Spinal cord (tissue), 10 donors: ENCODE data around the gene SNPH. TPM values are rescaled to one million over a fixed set of nuclear protein-coding genes. Genes with fewer than 3 reads are reported as not detected.

Source experiments
- DNase-seq, 6 donors: peaks; one replicate each; pipeline versions ENCODE4 v3.0.0 to v3.0.0-alpha.2; 2013 to 2015; ENCODE audit warnings: low spot score in 6 of 6, low read depth in 4 of 6
- H3K27ac ChIP-seq: one replicate; pipeline ENCODE4 v1.5.1; 2013; ENCODE audit warnings: low read depth, low read length, control low read depth
- H3K27me3 ChIP-seq: one replicate; pipeline ENCODE4 v1.6.1; 2013; ENCODE audit warnings: low read length; ENCODE audit not compliant: control insufficient read depth, insufficient read depth
- H3K36me3 ChIP-seq: one replicate; pipeline ENCODE4 v1.6.1; 2013; ENCODE audit warnings: low read length; ENCODE audit not compliant: control insufficient read depth, insufficient read depth
- H3K4me1 ChIP-seq: one replicate; pipeline ENCODE4 v1.6.1; 2013; ENCODE audit warnings: low read length; ENCODE audit not compliant: control insufficient read depth, insufficient read depth
- H3K4me3 ChIP-seq: one replicate; pipeline ENCODE4 v1.5.1; 2013; ENCODE audit warnings: low read depth, low read length, control low read depth
- H3K9me3 ChIP-seq: one replicate; pipeline ENCODE4 v1.6.1; 2013; ENCODE audit warnings: low read length; ENCODE audit not compliant: control insufficient read depth, insufficient read depth
- WGBS: methylation state at CpG from one replicate; pipeline ENCODE4 v1.1.5; 2013; ENCODE audit warnings: missing lambda C conversion rate; ENCODE audit not compliant: insufficient coverage; 5-methylcytosine and 5-hydroxymethylcytosine counted together
- polyA plus RNA-seq, 2 donors: library from polyadenylated mRNA; unstranded; fragments of 120-200 nt; gene quantifications; one replicate each; pipeline ENCODE4 v1.2.1, GENCODE V29; 2013; ENCODE audit not compliant: insufficient read length in 2 of 2
- total RNA-seq, 2 donors: library from RNA; depleted of rRNA in 1 of 2; stranded (reverse); fragments of 120-200 nt in 1 of 2; fragments of >200 nt in 1 of 2; gene quantifications; one replicate each; pipeline versions ENCODE4 v1.2.3 to v1.2.4, GENCODE V29; 2013 to 2014
- donor health status: healthy.

Gene SNPH
- total and polyA plus RNA-seq, 4 donors, result 12.2 to 46.7 (median 33.9) TPM

DNA sequence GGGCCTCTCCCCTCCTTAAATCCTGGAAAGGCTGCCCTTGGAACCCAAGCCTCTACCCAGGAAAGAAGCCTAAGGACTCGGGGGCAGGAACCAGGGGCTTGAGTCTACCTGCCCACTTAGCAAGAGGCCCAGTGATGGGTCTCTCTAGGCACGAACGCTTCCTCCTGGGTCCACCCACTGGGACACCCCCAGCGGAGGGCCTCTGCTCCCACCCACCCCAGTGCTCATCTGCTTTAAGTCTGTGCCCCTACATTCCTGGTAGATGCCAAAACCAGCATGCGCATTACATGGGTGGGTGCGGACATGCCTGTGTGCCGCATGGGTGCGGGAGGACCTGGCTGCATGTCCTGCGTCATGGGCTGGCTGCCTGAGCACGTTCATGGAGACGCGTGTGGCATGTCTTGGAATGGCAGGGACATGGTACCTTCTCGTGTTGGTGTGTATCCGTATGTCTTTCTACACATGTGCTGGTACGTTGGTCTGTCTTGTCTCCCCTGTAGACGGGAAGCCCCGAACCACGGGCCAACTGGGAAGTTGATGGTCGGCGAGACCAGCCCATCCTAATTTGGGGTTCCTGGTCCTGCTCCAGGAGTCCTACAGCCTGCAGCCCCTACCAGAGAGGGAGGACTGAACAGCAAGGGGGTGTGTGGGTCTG lies 29.3 kb downstream of the SNPH start:
- Histone ChIP-seq H3K4me3 (no peak overlapping the region), H3K27me3 (no peaks in the 10 kb centered on the region), H3K36me3 (peaks cover 56% of the 10 kb centered on the region), H3K27ac (no peak overlapping the region), H3K4me1 (peaks cover 20% of the 10 kb centered on the region), H3K9me3 (no peaks in the 10 kb centered on the region)
- WGBS, result 90% methylated on average over 19 of the region's 20 CpGs
- DNase-seq, result no peak

DNA sequence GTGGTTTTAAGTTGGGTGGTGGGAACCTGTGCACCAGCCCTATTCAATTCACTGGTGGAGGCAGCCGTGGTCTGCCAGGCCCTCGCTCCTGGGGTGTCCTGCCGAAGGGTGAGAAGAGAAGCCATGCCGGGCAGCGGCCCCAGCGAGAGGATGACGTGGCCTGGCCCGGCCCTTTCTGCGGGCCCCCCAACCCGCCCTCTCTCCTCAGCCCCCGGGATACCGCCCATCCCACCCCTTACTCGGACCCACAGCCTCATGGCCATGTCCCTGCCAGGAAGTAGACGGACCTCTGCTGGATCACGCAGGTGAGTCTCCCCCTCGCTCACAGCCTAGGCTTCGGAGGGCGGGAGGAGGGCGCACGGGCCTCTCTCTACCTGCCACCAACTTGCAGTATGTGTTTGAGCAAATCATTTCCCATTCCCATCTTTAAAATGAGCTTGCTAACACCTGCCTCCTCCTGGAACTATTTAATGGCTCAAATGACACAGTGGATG lies 30.1 kb downstream of the SNPH start:
- Histone ChIP-seq H3K27me3 (no peaks in the 10 kb centered on the region), H3K4me1 (peaks cover 16% of the 10 kb centered on the region), H3K27ac (no peak overlapping the region), H3K36me3 (peaks cover 64% of the 10 kb centered on the region), H3K4me3 (no peak overlapping the region), H3K9me3 (no peaks in the 10 kb centered on the region)
- DNase-seq, result no peak
- WGBS, result 90% methylated on average over 20 of the region's 20 CpGs

DNA sequence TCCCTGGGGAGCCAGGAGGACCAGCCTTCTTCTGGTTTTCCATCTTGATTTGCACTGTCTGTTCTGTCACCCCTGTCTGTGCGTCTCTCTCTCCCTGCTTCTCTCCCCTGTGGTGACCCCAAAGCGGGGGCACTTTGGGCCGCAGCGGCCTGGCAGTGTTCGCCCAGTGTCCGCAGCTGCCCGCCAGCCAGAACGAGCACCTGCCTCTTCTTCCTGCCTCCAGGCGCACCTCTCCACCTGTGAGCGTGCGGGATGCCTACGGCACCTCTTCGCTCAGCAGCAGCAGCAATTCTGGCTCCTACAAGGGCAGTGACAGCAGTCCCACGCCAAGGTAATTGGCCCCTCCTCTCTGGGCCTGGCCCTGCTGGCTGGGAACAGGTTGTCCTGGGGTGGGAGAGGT lies 30.8 kb downstream of the SNPH start:
- 90% methylated on average over 14 of the region's 14 CpGs for WGBS
- peaks cover 65% of the 10 kb centered on the region for H3K36me3 ChIP-seq
- no peak for DNase-seq
- H3K4me3 ChIP-seq, result no peak overlapping the region
- no peaks in the 10 kb centered on the region for H3K27me3 ChIP-seq
- H3K4me1 ChIP-seq, result peaks cover 16% of the 10 kb centered on the region
- no peak overlapping the region for H3K27ac ChIP-seq
- no peaks in the 10 kb centered on the region for H3K9me3 ChIP-seq

DNA sequence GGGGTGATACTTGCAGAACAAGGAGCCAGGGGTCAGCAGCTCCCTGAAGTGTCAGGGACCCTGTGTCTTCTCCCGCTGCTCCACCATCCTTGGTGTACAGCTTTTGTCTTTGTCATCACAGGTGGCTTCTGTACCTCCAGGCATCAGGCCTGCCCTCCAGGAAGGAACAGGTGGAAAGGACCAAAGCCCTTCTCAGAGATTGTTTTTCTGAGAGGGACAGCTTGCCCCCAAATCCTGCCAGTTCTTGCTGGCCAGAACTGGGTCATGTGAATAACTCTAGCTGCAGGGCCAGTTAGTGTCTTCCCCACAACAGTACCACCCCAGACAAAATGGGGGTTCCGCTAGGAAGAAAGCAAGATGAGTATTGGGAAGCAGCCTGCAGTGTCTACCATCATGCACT lies 31.4 kb downstream of the SNPH start:
- no peaks in the 10 kb centered on the region for H3K9me3 ChIP-seq
- peaks cover 16% of the 10 kb centered on the region for H3K4me1 ChIP-seq
- DNase-seq, result no peak
- no peak overlapping the region for H3K27ac ChIP-seq
- no peak overlapping the region for H3K4me3 ChIP-seq
- no peaks in the 10 kb centered on the region for H3K27me3 ChIP-seq
- 100% methylated on average over 1 of the region's 2 CpGs for WGBS
- peaks cover 65% of the 10 kb centered on the region for H3K36me3 ChIP-seq

DNA sequence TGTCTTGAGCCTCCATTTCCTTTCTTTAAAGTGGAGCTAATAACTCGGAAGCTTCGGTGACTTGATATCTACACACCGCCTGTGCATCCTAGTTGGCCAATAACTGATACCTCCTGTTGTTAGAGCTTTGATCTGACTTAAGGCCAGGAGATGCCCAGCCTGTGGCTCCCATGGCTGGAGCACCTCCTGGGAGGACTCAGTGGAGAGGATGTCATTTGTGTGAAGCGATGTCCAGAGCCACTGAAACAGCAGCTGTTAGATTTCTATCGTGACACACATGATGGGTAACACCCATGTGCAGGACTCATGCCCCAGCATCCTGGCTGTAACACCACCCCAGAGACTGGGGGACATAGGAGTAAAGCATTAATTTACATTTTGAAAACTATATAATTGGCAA lies 32.1 kb downstream of the SNPH start:
- Histone ChIP-seq H3K4me1 (peaks cover 15% of the 10 kb centered on the region), H3K27me3 (no peaks in the 10 kb centered on the region), H3K9me3 (no peaks in the 10 kb centered on the region), H3K4me3 (no peak overlapping the region), H3K36me3 (peaks cover 72% of the 10 kb centered on the region), H3K27ac (no peak overlapping the region)
- WGBS, result 85% methylated on average over 4 of the region's 5 CpGs
- DNase-seq, result no peak

DNA sequence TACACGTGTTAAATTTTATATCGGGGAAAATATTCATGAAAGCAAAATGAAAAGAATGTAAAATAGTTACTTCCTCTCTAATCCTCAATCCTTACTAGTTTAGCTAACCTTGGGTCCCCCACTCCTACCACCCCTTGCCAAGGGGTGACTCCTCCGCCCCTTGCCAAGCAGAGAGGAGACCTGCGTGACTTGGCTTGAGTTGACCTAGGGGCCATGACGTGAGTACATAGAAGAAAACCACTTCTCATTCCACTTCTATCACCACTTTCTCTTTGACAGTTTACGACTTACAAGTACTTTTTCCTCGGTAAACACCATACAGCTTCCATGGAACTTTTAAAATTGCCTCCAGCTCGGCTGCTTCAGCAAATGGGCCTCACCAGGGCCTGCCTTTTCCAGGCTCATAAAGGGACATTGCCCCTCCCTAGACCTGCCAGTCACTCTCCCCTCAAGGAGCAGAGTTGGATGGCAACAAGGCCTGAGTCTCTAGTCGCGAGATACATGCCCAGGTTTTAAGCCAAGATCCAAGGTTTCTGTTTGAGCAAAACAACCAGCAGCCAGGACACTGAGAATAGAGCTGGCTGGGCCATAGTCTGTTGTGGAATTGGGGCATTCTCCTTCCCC lies 32.9 kb downstream of the SNPH start:
- Histone ChIP-seq H3K27ac (no peak overlapping the region), H3K36me3 (peaks cover 72% of the 10 kb centered on the region), H3K9me3 (no peaks in the 10 kb centered on the region), H3K4me1 (peaks cover 7% of the 10 kb centered on the region), H3K4me3 (no peak overlapping the region), H3K27me3 (no peaks in the 10 kb centered on the region)
- WGBS, result 88% methylated on average over 8 of the region's 10 CpGs
- DNase-seq, result no peak

DNA sequence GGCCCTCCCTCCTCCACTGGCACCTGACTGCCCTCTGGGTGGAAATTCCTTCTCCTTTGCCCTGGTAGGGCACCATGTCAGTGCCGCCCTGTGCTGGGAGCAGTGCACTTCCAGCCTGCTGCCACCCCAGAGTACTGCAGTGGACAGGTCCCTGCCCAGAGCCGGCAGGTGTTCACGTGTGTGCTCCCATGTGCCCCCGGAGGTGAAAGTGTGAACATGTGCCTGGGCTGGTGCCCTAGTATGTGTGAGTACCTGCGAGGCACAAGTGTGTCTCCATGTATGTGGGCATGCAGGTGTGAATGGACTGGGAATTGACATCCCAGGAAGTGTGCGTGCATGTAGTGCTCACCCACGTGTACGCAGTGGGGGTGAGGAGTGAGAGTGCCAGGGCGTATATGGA lies 33.4 kb downstream of the SNPH start:
- WGBS, result 76% methylated on average over 6 of the region's 9 CpGs
- H3K4me1 ChIP-seq, result peaks cover 1% of the 10 kb centered on the region
- no peak overlapping the region for H3K4me3 ChIP-seq
- no peak overlapping the region for H3K27ac ChIP-seq
- DNase-seq, result no peak
- no peaks in the 10 kb centered on the region for H3K9me3 ChIP-seq
- peaks cover 68% of the 10 kb centered on the region for H3K36me3 ChIP-seq
- no peaks in the 10 kb centered on the region for H3K27me3 ChIP-seq

DNA sequence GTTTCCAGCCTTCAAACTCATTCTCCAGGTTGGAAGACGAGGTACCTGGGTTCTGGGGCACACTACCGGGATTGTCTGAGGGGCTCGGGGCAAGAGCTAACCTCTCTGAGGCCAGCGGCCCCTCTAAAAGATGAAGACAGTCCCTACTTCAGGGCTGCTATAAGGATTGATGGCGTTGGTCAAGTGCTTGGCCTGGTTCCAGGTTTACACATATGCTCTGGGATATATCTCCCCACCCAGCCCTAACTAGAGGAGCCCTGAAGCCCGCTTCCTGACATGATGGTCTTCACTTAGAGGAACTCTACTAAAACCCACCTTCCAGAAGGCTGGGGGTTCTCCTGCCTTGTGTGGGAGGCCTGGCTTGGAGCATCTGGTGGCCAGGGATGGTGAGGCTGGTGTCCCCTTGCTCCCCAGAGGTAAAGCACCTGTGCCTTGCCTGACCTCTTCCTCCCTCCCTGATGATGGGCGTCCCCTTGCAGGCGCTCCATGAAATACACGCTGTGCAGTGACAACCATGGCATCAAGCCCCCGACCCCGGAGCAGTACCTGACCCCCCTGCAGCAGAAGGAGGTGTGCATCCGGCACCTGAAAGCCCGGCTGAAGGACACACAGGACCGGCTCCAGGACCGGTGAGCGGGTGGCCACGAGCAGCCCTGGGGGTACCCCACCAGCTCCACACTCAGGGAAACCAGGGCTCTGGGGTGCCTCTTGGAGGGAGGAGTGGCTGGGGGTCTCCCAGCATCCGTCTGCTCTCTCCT lies 34.2 kb downstream of the SNPH start:
- DNase-seq, result no peak
- H3K4me3 ChIP-seq, result no peak overlapping the region
- H3K36me3 ChIP-seq, result peaks cover 68% of the 10 kb centered on the region
- no peak overlapping the region for H3K27ac ChIP-seq
- H3K4me1 ChIP-seq, result no peaks in the 10 kb centered on the region
- no peaks in the 10 kb centered on the region for H3K9me3 ChIP-seq
- H3K27me3 ChIP-seq, result no peaks in the 10 kb centered on the region
- 91% methylated on average over 13 of the region's 18 CpGs for WGBS

DNA sequence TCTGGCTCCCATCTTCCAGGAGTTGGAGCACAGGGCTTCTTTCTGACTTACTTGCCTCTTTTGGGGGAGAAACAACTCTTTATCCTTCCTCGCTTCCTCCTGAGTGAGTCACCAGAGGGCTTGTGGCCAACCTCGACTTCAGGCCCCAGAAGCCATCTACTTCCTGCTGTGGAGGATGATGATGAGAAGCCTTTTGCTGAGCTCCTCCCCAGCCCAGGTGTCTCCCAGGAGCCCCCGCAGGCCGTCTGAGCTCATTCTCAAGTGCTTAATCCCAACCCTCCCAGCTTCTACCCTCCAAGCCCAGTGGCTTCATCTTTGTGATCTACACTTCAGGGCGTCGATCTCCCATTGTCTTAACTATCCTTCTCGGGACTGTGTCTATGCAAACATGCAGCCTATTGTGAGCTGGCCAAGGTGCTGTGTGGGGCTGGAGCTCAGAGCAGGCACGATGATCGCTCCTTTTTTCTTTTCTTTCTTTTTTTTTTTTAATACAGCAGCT lies 35.0 kb downstream of the SNPH start:
- Histone ChIP-seq H3K27me3 (no peaks in the 10 kb centered on the region), H3K4me1 (no peaks in the 10 kb centered on the region), H3K27ac (no peak overlapping the region), H3K4me3 (no peak overlapping the region), H3K36me3 (peaks cover 68% of the 10 kb centered on the region), H3K9me3 (no peaks in the 10 kb centered on the region)
- no peak for DNase-seq
- 37% methylated on average over 6 of the region's 9 CpGs for WGBS
